ENCODE results near the gene SHISAL1.

Gene SHISAL1

GRCh38 chr22:44281768-44282637, 30.7 kb downstream of the SHISAL1 start:
- in situ Hi-C loops (cut with MboI; ENCODE audit: low sequenced_read_pairs) = no loop called here

- in situ Hi-C loops (cut with MboI; ENCODE audit: low sequenced_read_pairs) = no loop called here
Measured at GRCh38 chr22:44280665-44281188, 32.0 kb downstream of the SHISAL1 start.

- in situ Hi-C loops (cut with MboI; ENCODE audit: low sequenced_read_pairs) = no loop called here
Measured at GRCh38 chr22:44279069-44279360, 33.7 kb downstream of the SHISAL1 start.

- in situ Hi-C loops (cut with MboI; ENCODE audit: low sequenced_read_pairs) = no loop called here
Measured at GRCh38 chr22:44278243-44279068, 34.3 kb downstream of the SHISAL1 start.

GRCh38 chr22:44277386-44278135, 35.2 kb downstream of the SHISAL1 start:
- in situ Hi-C loops (cut with MboI; ENCODE audit: low sequenced_read_pairs) = no loop called here

- in situ Hi-C loops (cut with MboI; ENCODE audit: low sequenced_read_pairs) = no loop called here
Measured at GRCh38 chr22:44276706-44277356, 35.9 kb downstream of the SHISAL1 start.

- in situ Hi-C loops (cut with MboI; ENCODE audit: low sequenced_read_pairs) = no loop called here
Measured at GRCh38 chr22:44276041-44276440, 36.7 kb downstream of the SHISAL1 start.

- in situ Hi-C loops (cut with MboI; ENCODE audit: low sequenced_read_pairs) = no loop called here
Measured at GRCh38 chr22:44275631-44275995, 37.1 kb downstream of the SHISAL1 start.

- in situ Hi-C loops (cut with MboI; ENCODE audit: low sequenced_read_pairs) = no loop called here
Measured at GRCh38 chr22:44274918-44275630, 37.7 kb downstream of the SHISAL1 start.

- in situ Hi-C loops (cut with MboI; ENCODE audit: low sequenced_read_pairs) = no loop called here
Measured at GRCh38 chr22:44273175-44273574, 39.6 kb downstream of the SHISAL1 start.

GRCh38 chr22:44272401-44272771, 40.4 kb downstream of the SHISAL1 start:
- in situ Hi-C loops (cut with MboI; ENCODE audit: low sequenced_read_pairs) = no loop called here

- in situ Hi-C loops (cut with MboI; ENCODE audit: low sequenced_read_pairs) = no loop called here
Measured at GRCh38 chr22:44271732-44272400, 40.9 kb downstream of the SHISAL1 start.

- in situ Hi-C loops (cut with MboI; ENCODE audit: low sequenced_read_pairs) = no loop called here
Measured at GRCh38 chr22:44271010-44271500, 41.7 kb downstream of the SHISAL1 start.

GRCh38 chr22:44270556-44270880, 42.2 kb downstream of the SHISAL1 start:
- in situ Hi-C loops (cut with MboI; ENCODE audit: low sequenced_read_pairs) = no loop called here

- in situ Hi-C loops (cut with MboI; ENCODE audit: low sequenced_read_pairs) = no loop called here
Measured at GRCh38 chr22:44269757-44270555, 42.8 kb downstream of the SHISAL1 start.

GRCh38 chr22:44269117-44269498, 43.6 kb downstream of the SHISAL1 start:
- in situ Hi-C loops (cut with MboI; ENCODE audit: low sequenced_read_pairs) = no loop called here

GRCh38 chr22:44268431-44269116, 44.2 kb downstream of the SHISAL1 start:
- in situ Hi-C loops (cut with MboI; ENCODE audit: low sequenced_read_pairs) = no loop called here

GRCh38 chr22:44267856-44268255, 44.9 kb downstream of the SHISAL1 start:
- in situ Hi-C loops (cut with MboI; ENCODE audit: low sequenced_read_pairs) = no loop called here

Measured in HL-60/S4 treated with retinoic acid at 250 ng/mL for 4 days and 3 days (cell line).